IPS-NIHi11 (cell line): ENCODE data around the gene MRFAP1.
"Not testable (repeated sequence)": the region's sequence is repeated elsewhere in the genome, so short reads cannot be mapped to it uniquely, and the experiment has no call there.

ENCODE experiments used
- DNase-seq: peaks from one replicate; pipeline ENCODE4 v3.0.0; 2012; ENCODE audit warnings: mixed read lengths, low spot score

Gene MRFAP1

DNA sequence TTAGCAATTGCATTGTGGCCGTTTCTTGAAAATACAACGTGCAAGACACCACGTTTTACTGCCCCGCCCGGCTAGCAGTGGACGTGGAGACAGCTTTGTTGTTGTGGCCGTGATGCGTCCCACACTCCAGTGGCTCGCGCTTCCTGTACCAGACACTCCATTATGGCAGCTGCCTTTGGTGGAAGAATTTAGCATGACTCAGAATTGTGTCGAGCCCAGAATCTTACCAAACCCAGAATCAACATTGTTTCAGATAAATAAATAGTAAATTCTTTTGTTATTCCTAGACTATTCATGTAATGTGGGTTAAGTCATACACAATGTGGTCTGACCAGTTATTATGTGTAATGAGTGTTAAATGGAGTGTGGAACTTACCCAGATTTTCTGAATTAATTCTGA, 27.9 kb downstream of the MRFAP1 start:
- DNase-seq = no peak

GRCh38 chr4:6671648-6672047, 31.2 kb downstream of the MRFAP1 start:
- DNase-seq = no peak

GRCh38 chr4:6672131-6672530, 31.6 kb downstream of the MRFAP1 start:
- no peak for DNase-seq

DNA sequence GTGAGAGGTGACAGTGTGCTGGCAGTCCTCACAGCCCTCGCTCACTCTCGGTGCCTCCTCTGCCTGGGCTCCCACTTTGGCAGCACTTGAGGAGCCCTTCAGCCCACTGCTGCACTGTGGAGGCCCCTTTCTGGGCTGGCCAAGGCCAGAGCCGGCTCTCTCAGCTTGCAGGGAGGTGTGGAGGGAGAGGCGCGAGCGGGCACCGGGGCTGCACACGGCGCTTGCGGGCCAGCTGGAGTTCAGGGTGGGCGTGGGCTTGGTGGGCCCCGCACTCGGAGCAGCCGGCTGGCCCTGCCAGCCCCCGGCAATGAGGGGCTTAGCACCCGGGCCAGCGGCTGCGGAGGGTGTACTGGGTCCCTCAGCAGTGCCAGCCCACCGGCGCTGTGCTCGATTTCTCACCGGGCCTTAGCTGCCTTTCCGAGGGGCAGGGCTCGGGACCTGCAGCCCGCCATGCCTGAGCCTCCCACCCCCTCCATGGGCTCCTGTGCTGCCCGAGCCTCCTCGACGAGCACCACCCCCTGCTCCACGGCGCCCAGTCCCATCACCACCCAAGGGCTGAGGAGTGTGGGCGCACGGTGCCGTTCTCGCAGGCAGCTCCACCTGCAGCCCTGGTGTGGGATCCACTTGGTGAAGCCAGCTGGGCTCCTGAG, 32.2 kb downstream of the MRFAP1 start:
- DNase-seq = not testable (repeated sequence)

GRCh38 chr4:6673191-6673659, 32.7 kb downstream of the MRFAP1 start:
- not testable (repeated sequence) for DNase-seq

DNA sequence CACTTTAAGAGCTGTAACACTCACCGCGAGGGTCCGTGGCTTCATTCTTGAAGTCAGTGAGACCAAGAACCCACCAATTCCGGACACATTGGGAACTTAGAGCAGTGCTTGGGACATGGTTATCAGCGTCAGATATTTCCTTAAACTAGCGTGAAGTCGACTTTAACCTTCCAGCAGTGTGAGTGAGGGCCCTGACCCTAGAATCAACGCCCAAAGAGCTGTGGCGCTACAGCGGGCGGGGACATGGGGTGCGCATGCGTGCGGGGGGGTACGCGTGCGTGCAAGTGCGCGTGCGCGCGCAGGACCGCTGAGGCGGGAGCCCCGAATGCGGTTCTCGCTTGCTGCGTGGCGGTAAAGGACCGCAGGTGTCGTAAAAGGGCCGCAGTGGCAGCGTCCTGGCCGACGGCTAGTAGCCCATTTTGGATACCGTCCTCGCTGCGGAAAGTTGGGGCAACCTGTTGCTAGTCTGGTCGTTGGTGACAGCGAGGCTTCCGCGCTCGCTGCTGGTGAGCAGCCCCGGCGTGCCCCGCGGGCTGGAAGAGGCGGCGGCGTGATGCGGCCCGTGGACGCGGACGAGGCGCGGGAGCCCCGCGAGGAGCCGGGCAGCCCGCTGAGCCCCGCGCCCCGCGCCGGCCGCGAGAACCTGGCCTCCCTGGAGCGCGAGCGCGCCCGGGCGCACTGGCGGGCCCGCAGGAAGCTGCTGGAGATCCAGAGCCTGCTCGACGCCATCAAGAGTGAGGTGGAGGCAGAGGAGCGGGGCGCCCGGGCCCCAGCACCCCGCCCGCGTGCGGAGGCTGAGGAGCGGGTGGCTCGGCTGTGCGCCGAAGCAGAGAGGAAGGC, 33.4 kb downstream of the MRFAP1 start:
- DNase-seq = peak; percentile 97

DNA sequence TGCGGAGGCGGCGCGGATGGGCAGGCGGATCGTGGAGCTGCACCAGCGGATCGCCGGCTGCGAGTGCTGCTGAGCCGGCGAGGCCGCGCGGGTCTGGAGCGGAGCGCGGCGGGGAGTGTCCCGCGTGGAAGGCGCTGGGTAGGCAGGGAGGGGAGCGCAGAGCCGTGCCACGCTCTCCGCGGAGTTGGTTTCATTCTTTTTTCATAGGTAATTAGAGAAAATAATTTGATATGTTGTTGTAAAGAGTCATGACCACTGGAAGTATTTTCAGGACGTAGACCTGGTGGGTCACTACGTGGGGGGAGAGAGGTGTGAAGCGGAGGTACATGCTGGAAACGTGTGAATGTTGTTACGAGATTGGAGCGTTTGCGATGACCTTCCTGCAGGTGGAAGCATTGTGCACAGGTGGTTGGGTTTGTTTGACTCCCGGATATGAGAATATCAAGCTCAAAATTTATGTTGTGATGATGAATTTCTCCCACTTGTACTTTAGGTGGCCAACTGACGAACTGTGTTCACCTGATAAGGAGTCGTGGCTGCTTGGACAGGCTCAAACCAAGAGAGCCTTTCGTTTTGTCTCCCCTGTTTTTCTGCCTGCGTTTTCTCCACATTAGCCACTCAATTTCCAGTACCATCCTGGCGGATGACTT, 34.1 kb downstream of the MRFAP1 start:
- DNase-seq = no peak

DNA sequence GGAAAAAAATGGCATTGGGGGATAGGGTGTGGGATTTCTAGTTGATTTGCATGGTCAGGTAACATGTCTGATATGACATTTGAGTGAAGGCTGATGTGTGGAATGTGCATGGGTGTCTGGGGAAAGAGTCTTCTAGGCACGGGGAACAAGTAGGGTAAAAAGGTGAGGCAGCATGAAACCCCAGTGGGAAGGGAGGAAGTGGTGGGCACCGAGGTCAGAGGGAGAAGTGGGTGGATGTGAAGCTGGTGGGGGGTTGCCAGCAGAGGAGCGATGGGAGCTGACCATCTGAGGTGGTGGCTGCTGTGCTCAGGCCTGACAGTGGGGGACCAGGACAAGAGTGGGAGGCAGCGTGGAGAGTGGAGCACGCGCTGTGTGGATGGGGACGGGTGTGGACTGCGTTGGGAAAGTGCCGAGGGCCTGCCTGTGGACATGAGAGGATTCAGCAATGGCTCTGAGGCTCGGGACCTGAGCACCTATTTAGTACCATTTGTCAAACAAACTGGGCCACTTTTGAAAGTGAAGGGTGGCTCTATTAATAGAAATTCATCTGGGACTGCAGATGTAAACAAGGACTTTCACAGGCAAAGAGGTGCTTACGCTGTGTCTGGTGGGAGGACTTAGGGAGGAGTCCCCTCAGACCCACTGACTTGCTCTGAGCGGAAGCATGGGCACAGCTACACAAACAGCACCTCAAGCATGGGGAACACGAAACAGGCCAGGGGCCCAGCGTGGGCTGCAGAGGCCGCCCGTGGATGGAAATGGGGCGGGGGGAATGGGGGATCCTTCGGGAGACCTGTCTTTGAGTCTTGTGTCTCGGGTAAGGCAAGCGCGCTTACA, 36.5 kb downstream of the MRFAP1 start:
- DNase-seq = no peak

- DNase-seq = peak; percentile 84
These were observed 40.0 kb downstream of the MRFAP1 start for GRCh38 chr4:6680372-6681034.

DNA sequence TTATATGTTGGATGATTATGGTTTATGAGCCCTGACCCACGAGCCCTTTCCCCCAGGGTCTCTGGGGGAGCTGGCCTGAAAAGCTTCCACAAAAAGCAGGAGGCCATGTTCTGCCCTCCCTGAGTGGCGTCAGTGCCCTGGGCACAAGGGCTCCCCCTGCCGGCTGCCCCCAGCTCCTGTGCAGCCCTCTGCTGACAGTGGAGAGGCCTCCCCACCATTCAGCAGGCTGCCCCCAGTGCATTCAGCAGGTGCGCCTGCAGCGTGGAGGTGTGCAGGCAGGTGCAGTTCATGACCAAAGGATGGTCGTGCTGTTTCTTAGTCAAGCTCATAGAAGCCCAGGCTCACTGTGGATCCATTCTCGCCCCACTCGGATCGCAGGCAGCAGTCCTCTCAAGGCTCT, 40.7 kb downstream of the MRFAP1 start:
- DNase-seq = no peak

GRCh38 chr4:6682862-6683590, 42.5 kb downstream of the MRFAP1 start:
- no peak for DNase-seq

DNA sequence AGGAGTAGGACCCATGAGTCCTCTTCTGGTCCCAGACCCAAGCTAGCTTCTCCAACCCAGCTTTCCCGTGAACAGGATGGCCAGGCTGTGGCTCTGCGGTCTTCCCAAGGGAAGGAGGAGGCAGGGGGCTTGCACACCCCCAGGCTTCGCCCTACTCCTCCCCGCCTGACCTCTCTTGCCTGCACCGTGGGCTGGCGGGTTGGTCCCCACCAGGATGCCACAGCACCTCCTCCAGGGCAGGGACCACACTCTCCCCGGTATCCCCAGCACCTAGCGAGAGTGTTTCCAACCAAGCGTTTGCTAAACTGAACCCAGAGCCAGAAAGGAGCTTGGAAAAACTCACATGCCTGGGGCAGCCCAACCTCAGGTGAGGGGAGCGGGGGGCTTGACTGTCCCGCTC, 44.2 kb downstream of the MRFAP1 start:
- no peak for DNase-seq

DNA sequence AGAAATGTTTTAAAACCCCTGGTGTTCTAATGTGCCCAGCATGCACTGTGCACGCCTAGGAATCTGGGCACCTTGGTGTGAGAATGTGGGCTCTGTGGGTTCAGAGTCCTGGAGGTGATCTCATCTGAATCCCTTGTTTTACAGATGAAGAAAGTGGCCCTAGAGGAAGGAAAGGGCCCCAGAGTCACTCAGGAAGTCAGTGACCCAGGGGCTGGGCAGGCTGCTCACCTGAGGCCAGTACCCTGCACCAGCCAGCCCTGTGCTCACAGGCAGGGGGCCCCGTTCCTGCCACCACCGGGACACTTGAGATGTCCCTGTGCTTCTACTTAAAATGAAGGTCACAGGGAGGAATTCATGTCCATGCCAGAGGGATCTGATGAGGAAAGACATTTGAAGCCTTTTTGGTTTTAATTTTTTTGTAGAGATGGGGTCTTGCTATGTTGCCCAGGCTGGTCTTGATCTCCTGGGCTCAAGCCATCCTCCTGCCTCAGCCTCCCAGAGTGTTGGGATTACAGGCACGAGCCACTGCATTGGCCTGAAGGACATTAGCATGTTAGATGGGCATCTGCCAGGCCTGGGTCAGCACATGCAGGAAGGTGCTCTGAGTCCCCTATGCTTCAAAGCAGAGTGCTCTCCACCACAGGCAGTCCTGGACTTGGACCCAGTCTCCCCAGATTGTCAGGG, 45.8 kb downstream of the MRFAP1 start:
- no peak for DNase-seq

- DNase-seq = no peak
These were observed 47.7 kb downstream of the MRFAP1 start for GRCh38 chr4:6687947-6688878.

DNA sequence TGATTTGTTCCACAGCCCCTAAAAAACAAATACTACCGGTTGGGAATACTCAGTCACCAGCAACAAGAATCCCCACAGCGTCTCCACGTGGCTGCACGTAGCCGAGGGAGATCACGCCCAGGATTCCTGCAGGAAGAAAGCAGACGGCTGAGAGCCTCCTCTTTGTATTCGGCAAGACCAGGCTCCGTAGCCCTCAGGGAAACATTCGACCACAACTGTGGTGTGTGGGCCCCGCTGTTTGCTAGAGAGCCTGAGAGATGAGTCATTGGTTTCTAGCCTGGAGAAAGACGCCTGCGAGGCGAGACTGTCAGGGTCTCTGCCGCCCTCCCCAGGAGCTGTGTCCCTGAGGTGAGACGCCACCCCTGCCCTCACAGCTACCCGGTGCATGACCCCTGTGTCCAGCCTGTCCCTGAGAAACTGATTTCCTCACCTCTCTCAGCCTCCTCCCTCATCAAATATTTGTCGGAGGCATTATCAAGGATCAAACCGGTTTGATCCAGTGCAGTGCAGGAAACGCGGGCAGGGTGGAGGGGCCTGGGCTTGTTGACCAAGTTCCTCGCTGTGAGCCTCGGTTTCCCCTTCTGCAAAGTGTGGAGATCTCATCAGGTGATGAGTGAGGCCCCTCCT, 48.5 kb downstream of the MRFAP1 start:
- peak; percentile 60 for DNase-seq

GRCh38 chr4:6689506-6689960, 49.0 kb downstream of the MRFAP1 start:
- no peak for DNase-seq
